DND-41 (cell line): ENCODE results near the gene SLC31A1.

Source experiments
- ATAC-seq: fragments of 200-7000 bp; cut with Tn5 transposase; 3 replicates; pipeline ENCODE4 v1.9.1; 2021; ENCODE audit warnings: low read depth; ENCODE audit not compliant: insufficient read depth
- DNase-seq: peaks from one replicate; pipeline ENCODE4 v3.0.0-alpha.2; 2020
- H2AFZ ChIP-seq: 2 replicates; pipeline ENCODE4 v1.6.0; 2012; ENCODE audit warnings: low read depth, low read length
- H3K27ac ChIP-seq: 2 replicates; pipeline ENCODE4 v1.5.1; 2012; ENCODE audit warnings: low read length, inconsistent platforms
- H3K27me3 ChIP-seq: fragments of 200-600 bp; sonication (generic); 2 replicates; pipeline ENCODE4 v1.6.0; 2012; ENCODE audit warnings: low read length, mild to moderate bottlenecking, inconsistent platforms; ENCODE audit not compliant: insufficient read depth, poor library complexity
- H3K36me3 ChIP-seq: 2 replicates; pipeline ENCODE4 v1.5.1; 2012; ENCODE audit warnings: low read length, inconsistent platforms; ENCODE audit not compliant: insufficient read depth
- H3K4me1 ChIP-seq: 2 replicates; pipeline ENCODE4 v1.5.1; 2012; ENCODE audit warnings: mild to moderate bottlenecking, low read length; ENCODE audit not compliant: insufficient read depth
- H3K4me2 ChIP-seq: 2 replicates; pipeline ENCODE4 v1.6.0; 2012; ENCODE audit warnings: mild to moderate bottlenecking, moderate library complexity, low read length, inconsistent platforms; ENCODE audit not compliant: insufficient read depth
- H3K4me3 ChIP-seq, 2 experiments: fragments of 200-600 bp in 1 of 2; shearing (Covaris generic) in 1 of 2; 2 replicates each; pipeline ENCODE4 v1.5.1; 2012 to 2016; ENCODE audit warnings: inconsistent platforms in 2 of 2, low read length in 2 of 2, mild to moderate bottlenecking in 2 of 2, low read depth in 1 of 2, moderate library complexity in 1 of 2
- H3K79me2 ChIP-seq: 2 replicates; pipeline ENCODE4 v1.6.0; 2012; ENCODE audit warnings: low read length, inconsistent platforms; ENCODE audit not compliant: insufficient read depth
- H3K9ac ChIP-seq: 2 replicates; pipeline ENCODE4 v1.6.0; 2012; ENCODE audit warnings: low read depth, mild to moderate bottlenecking, inconsistent platforms, low read length, moderate library complexity
- H3K9me3 ChIP-seq: 2 replicates; pipeline ENCODE4 v1.5.1; 2012; ENCODE audit warnings: low read length, moderate library complexity, mild to moderate bottlenecking, inconsistent platforms; ENCODE audit not compliant: insufficient read depth, severe bottlenecking
- H4K20me1 ChIP-seq: 2 replicates; pipeline ENCODE4 v1.6.0; 2012; ENCODE audit warnings: low read length; ENCODE audit not compliant: insufficient read depth
- EZH2 ChIP-seq: IDR thresholded peaks from 3 replicates; pipeline ENCODE4 v1.6.1; 2012; ENCODE audit warnings: borderline replicate concordance, low read depth, mild to moderate bottlenecking, moderate library complexity, low read length, inconsistent platforms; ENCODE audit not compliant: severe bottlenecking
- TF ChIP-seq, protein P1 (sequence below): IDR thresholded peaks from 2 replicates; pipeline ENCODE4 v1.5.1; 2012; ENCODE audit warnings: borderline replicate concordance, low read length, moderate library complexity, mild to moderate bottlenecking; ENCODE audit not compliant: poor library complexity, severe bottlenecking; ENCODE audit errors: extremely low read depth

SLC31A1 gene

DNA sequence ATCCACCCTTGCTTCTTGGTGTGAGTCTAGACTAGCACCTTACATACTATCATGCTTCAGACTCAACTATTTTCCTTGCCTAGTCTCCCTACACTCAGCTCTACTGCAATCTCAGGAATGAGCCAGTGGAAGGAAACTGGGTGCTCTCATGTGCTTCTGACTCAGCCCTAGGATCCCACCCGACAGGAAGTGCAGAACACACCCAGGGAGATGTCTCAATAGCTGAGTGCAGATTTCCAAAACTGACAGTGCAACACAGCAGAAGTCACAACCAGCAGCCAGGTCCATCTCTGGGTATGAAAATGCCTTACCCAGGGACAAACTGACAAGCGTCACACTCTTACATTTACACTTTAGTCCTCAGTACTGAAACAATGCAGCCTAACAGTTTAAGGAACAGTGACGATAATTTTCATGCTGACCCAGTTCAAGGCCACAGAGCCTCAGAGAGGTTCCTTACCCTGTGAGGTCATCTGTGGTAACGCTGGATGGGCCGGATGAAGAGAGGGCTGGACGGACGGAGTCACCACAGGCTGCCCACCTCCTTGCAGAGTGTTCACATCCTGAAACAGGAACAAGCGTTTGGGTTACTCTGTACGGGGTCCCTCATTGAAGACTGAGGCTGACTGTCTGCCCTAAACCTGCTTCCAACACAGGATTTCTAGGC lies 33.3 kb upstream of the SLC31A1 start:
- Histone ChIP-seq H3K27ac (no peak overlapping the region), H3K9ac (no peak overlapping the region), H3K27me3 (no peaks in the 10 kb centered on the region), H2AFZ (no peak overlapping the region), H3K9me3 (no peaks in the 10 kb centered on the region), H3K4me2 (no peak overlapping the region), H4K20me1 (no peaks in the 10 kb centered on the region), H3K4me3 (no peak overlapping the region), H3K36me3 (peaks cover 82% of the 10 kb centered on the region), H3K4me1 (no peaks in the 10 kb centered on the region), H3K79me2 (no peaks in the 10 kb centered on the region)
- TF ChIP-seq, protein P1, sequence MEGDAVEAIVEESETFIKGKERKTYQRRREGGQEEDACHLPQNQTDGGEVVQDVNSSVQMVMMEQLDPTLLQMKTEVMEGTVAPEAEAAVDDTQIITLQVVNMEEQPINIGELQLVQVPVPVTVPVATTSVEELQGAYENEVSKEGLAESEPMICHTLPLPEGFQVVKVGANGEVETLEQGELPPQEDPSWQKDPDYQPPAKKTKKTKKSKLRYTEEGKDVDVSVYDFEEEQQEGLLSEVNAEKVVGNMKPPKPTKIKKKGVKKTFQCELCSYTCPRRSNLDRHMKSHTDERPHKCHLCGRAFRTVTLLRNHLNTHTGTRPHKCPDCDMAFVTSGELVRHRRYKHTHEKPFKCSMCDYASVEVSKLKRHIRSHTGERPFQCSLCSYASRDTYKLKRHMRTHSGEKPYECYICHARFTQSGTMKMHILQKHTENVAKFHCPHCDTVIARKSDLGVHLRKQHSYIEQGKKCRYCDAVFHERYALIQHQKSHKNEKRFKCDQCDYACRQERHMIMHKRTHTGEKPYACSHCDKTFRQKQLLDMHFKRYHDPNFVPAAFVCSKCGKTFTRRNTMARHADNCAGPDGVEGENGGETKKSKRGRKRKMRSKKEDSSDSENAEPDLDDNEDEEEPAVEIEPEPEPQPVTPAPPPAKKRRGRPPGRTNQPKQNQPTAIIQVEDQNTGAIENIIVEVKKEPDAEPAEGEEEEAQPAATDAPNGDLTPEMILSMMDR, result no peak
- no peak for TF ChIP-seq EZH2
- DNase-seq, result no peak
- ATAC-seq, result no peak

DNA sequence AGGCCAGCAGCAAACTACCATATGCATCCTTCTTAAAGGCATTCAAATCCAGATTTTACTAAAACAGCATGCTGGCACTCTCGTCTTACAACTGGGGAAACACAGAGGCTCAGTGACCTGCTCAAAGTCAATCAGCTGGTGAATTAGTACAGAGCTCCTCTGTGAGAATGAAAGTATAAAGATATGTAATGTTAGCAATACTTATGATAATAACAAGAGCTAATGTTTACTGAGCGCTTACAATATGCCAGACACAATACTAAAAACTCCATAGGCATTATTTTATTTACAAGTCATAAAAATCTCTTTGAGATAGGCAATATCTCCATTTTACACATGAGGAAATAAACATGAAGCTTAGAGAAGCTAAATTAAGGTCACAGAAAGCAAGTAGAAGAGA lies 28.9 kb upstream of the SLC31A1 start:
- no peaks in the 10 kb centered on the region for H3K9me3 ChIP-seq
- H3K4me2 ChIP-seq, result no peak overlapping the region
- no peak overlapping the region for H3K4me3 ChIP-seq
- ATAC-seq (no peak), DNase-seq (no peak)
- H3K9ac ChIP-seq, result no peak overlapping the region
- TF ChIP-seq, protein P1, result no peak
- no peaks in the 10 kb centered on the region for H3K4me1 ChIP-seq
- H3K27ac ChIP-seq, result no peak overlapping the region
- no peaks in the 10 kb centered on the region for H3K79me2 ChIP-seq
- H4K20me1 ChIP-seq, result no peaks in the 10 kb centered on the region
- H3K27me3 ChIP-seq, result no peaks in the 10 kb centered on the region
- no peak overlapping the region for H2AFZ ChIP-seq
- peaks cover 57% of the 10 kb centered on the region for H3K36me3 ChIP-seq

DNA sequence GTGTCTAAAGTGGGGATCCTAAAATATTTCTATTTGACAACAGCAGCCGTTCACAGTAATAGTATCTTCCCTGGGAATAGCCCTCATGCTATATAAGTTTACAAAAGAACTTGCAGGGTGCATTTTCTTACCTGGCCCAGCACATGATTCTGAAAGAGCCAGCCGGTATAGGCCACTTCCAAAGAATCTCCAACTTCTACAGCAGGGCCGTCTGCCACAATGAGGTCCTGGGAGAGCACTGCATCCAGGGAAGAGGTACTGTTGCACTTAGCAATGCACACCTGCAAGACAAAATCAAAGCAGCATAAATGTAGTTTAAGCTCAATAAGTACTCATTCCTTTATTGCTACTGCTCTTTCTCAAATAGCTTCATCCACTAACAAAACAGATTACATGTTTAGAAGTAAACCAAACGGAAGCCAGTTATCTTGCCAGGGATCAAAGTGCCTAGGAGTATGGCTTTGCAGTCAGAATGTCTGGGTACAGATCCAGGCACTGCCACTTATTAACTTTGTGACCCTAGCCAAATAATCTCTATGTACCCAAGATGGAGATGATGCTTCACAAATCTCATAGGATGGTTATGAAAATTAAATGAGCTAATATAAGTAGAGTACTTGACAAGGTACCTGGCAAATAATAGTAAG lies 21.5 kb upstream of the SLC31A1 start:
- Histone ChIP-seq H3K4me2 (no peak overlapping the region), H2AFZ (no peak overlapping the region), H4K20me1 (no peaks in the 10 kb centered on the region), H3K9me3 (no peaks in the 10 kb centered on the region), H3K36me3 (peaks cover 50% of the 10 kb centered on the region), H3K27ac (no peak overlapping the region), H3K79me2 (no peaks in the 10 kb centered on the region), H3K27me3 (no peaks in the 10 kb centered on the region), H3K9ac (no peak overlapping the region), H3K4me3 (no peak overlapping the region), H3K4me1 (no peaks in the 10 kb centered on the region)
- ATAC-seq (no peak), DNase-seq (no peak)
- TF ChIP-seq EZH2, result no peak
- TF ChIP-seq, protein P1, result no peak
